Breast epithelium (tissue), 4 donors: ENCODE results near the gene RBM15. TPM values are rescaled to one million over a fixed set of nuclear protein-coding genes. Genes with fewer than 3 reads are reported as not detected.

ENCODE experiments used
- DNase-seq, 2 donors: peaks; one replicate each; pipeline ENCODE4 v3.0.0-alpha.2; 2019; ENCODE audit warnings: low spot score in 2 of 2
- H3K27ac ChIP-seq, 2 donors: fragments of 200-600 bp; sonication (generic) in 1 of 2; one replicate each; pipeline ENCODE4 v1.5.1; 2016 to 2019; ENCODE audit warnings: mild to moderate bottlenecking in 1 of 2
- H3K27me3 ChIP-seq, 2 donors: fragments of 200-600 bp; sonication (generic) in 1 of 2; one replicate each; pipeline versions ENCODE4 v1.5.1 to v1.6.0; 2017 to 2019; ENCODE audit warnings: control low read depth in 1 of 2, mild to moderate bottlenecking in 1 of 2
- H3K36me3 ChIP-seq: fragments of 200-600 bp; one replicate; pipeline ENCODE4 v1.5.1; 2019
- H3K4me1 ChIP-seq, 2 donors: fragments of 200-600 bp; sonication (generic); one replicate each; pipeline ENCODE4 v1.5.1; 2016 to 2019; ENCODE audit warnings: control low read depth in 1 of 2
- H3K4me3 ChIP-seq, 3 donors: fragments of 200-600 bp; sonication (generic); 1 replicate in 2 of 3; 2 replicates in 1 of 3; pipeline ENCODE4 v1.5.1; 2016 to 2019; ENCODE audit warnings: mild to moderate bottlenecking in 3 of 3, moderate library complexity in 2 of 3
- H3K9me3 ChIP-seq, 2 donors: fragments of 200-600 bp; sonication (generic) in 1 of 2; one replicate each; pipeline ENCODE4 v1.5.1; 2016 to 2019; ENCODE audit warnings: control low read depth in 1 of 2
- CTCF ChIP-seq, 3 donors: fragments of 450-650 bp; IDR thresholded peaks; one replicate each; pipeline ENCODE4 v1.5.1; 2016 to 2017; ENCODE audit warnings: antibody characterized with exemption in 3 of 3, mild to moderate bottlenecking in 3 of 3, moderate library complexity in 3 of 3
- POLR2A ChIP-seq: fragments of 450-650 bp; IDR thresholded peaks from one replicate; pipeline ENCODE4 v1.6.1; 2016; ENCODE audit warnings: antibody characterized with exemption, mild to moderate bottlenecking, moderate library complexity
- POLR2AphosphoS5 ChIP-seq, 3 donors: sonication (generic); formaldehyde crosslinking; IDR thresholded peaks; one replicate each; pipeline ENCODE4 v1.6.1; 2017; ENCODE audit warnings: antibody characterized with exemption in 3 of 3
- intact Hi-C: fragments of 100-400 bp; cut with DNase I; formaldehyde crosslinking; loops from one replicate; pipeline ENCODE4 v1.15.1; 2023; ENCODE audit warnings: low total_unique reads
- total RNA-seq, 3 donors: library from RNA; depleted of rRNA; stranded (reverse); fragments of >200 nt; gene quantifications; one replicate each; pipeline ENCODE4 v1.1.0, GENCODE V29; 2016

Gene RBM15
- total RNA-seq, 3 donors from 2014 or later, result 33.4 to 47.1 (median 35.4) TPM

GRCh38 chr1:110321045-110321444 is 18.1 kb upstream of the RBM15 start:
- Histone ChIP-seq H3K9me3 (no peaks in the 10 kb centered on the region), H3K4me1 (no peaks in the 10 kb centered on the region), H3K27ac (no peak overlapping the region), H3K36me3 (no peaks in the 10 kb centered on the region), H3K27me3 (no peaks in the 10 kb centered on the region), H3K4me3 (no peak overlapping the region)
- intact Hi-C loops, result no loop called here
- DNase-seq, result no peak
- TF ChIP-seq POLR2A (no peak), POLR2AphosphoS5 (IDR thresholded peaks at IDR 0.05) (no peak), CTCF (IDR thresholded peaks at IDR 0.05) (no peak)

GRCh38 chr1:110321846-110322245 is 17.3 kb upstream of the RBM15 start:
- intact Hi-C loops, result no loop called here
- Histone ChIP-seq H3K36me3 (no peaks in the 10 kb centered on the region), H3K27me3 (no peaks in the 10 kb centered on the region), H3K9me3 (no peaks in the 10 kb centered on the region), H3K4me3 (no peak overlapping the region), H3K4me1 (no peaks in the 10 kb centered on the region), H3K27ac (no peak overlapping the region)
- DNase-seq, result no peak
- TF ChIP-seq CTCF (IDR thresholded peaks at IDR 0.05) (no peak), POLR2AphosphoS5 (IDR thresholded peaks at IDR 0.05) (no peak), POLR2A (no peak)

GRCh38 chr1:110324667-110325066 is 14.5 kb upstream of the RBM15 start:
- Histone ChIP-seq H3K4me1 (no peaks in the 10 kb centered on the region), H3K27me3 (no peaks in the 10 kb centered on the region), H3K36me3 (no peaks in the 10 kb centered on the region), H3K9me3 (no peaks in the 10 kb centered on the region), H3K4me3 (no peak overlapping the region), H3K27ac (no peak overlapping the region)
- TF ChIP-seq CTCF (IDR thresholded peaks at IDR 0.05), result no peak
- no peak for TF ChIP-seq POLR2A
- no peak for TF ChIP-seq POLR2AphosphoS5 (IDR thresholded peaks at IDR 0.05)
- no peak for DNase-seq
- intact Hi-C loops, result no loop called here

GRCh38 chr1:110326826-110327225 is 12.4 kb upstream of the RBM15 start:
- H3K36me3 ChIP-seq, result no peaks in the 10 kb centered on the region
- no peak for DNase-seq
- intact Hi-C loops, result no loop called here

GRCh38 chr1:110328274-110328673 is 10.9 kb upstream of the RBM15 start:
- Histone ChIP-seq H3K27me3 (no peaks in the 10 kb centered on the region), H3K9me3 (no peaks in the 10 kb centered on the region), H3K27ac (no peak overlapping the region), H3K36me3 (no peaks in the 10 kb centered on the region), H3K4me3 (no peak overlapping the region), H3K4me1 (no peaks in the 10 kb centered on the region)
- no peak for DNase-seq
- intact Hi-C loops, result no loop called here
- TF ChIP-seq CTCF (IDR thresholded peaks at IDR 0.05), result no peak
- no peak for TF ChIP-seq POLR2AphosphoS5 (IDR thresholded peaks at IDR 0.05)
- no peak for TF ChIP-seq POLR2A

More at GRCh38 chr1:110326826-110327225, 12.4 kb upstream of the RBM15 start:
- H3K9me3 ChIP-seq, result no peaks in the 10 kb centered on the region
- no peak for TF ChIP-seq POLR2A
- TF ChIP-seq POLR2AphosphoS5 (IDR thresholded peaks at IDR 0.05), result no peak
- TF ChIP-seq CTCF (IDR thresholded peaks at IDR 0.05), result no peak
- H3K27me3 ChIP-seq, result no peaks in the 10 kb centered on the region
- H3K4me1 ChIP-seq, result no peaks in the 10 kb centered on the region
- H3K4me3 ChIP-seq, result no peak overlapping the region
- H3K27ac ChIP-seq, result no peak overlapping the region
